ENCODE results near the gene FBXO31. TPM values are rescaled to one million over a fixed set of nuclear protein-coding genes. Genes with fewer than 3 reads are reported as not detected.
A peak's percentile ranks its signal among the peaks of the same experiment; 100 is the strongest.

Gene FBXO31
- total RNA-seq, 4 donors from 2014 or later: 39.9 to 89.3 (median 53.6) TPM

GRCh38 chr16:87404764-87405625 lies 21.4 kb upstream of the FBXO31 start:
- no peak for TF ChIP-seq CTCF (IDR thresholded peaks at IDR 0.05)
- no peak for TF ChIP-seq POLR2A (IDR thresholded peaks at IDR 0.05)
- no peak for TF ChIP-seq POLR2AphosphoS5 (IDR thresholded peaks at IDR 0.05)
- TF ChIP-seq EP300 (IDR thresholded peaks at IDR 0.05): no peak
- H3K9me3 ChIP-seq: no peaks in the 10 kb centered on the region
- peak in 1 of 2 donors; percentile 60 for DNase-seq (ENCODE audit: low spot score in 2 of 2)
- no peaks in the 10 kb centered on the region for H3K4me1 ChIP-seq
- no peak overlapping the region for H3K4me3 ChIP-seq
- H3K27me3 ChIP-seq: no peaks in the 10 kb centered on the region
- H3K36me3 ChIP-seq: peaks cover 75% of the 10 kb centered on the region
- WGBS: 87% methylated on average over 13 of the region's 19 CpGs
- H3K27ac ChIP-seq: no peak overlapping the region

GRCh38 chr16:87395181-87395842 lies 11.7 kb upstream of the FBXO31 start:
- DNase-seq (ENCODE audit: low spot score in 2 of 2): peak in 1 of 2 donors; percentile 21
- 50% methylated on average over 7 of the region's 7 CpGs for WGBS
- H3K27ac ChIP-seq: no peak overlapping the region

GRCh38 chr16:87393680-87394055 lies 10.1 kb upstream of the FBXO31 start:
- Histone ChIP-seq H3K9me3 (no peaks in the 10 kb centered on the region), H3K4me1 (peaks cover 49% of the 10 kb centered on the region), H3K4me3 (peak overlapping the region; percentile 89), H3K27me3 (no peaks in the 10 kb centered on the region), H3K36me3 (peaks cover 3% of the 10 kb centered on the region), H3K27ac (peak overlapping the region; percentile 98)
- DNase-seq (ENCODE audit: low spot score in 2 of 2): peak in 1 of 2 donors; percentile 58
- WGBS: 77% methylated on average over 6 of the region's 6 CpGs
- TF ChIP-seq EP300 (IDR thresholded peaks at IDR 0.05): no peak
- no peak for TF ChIP-seq POLR2A (IDR thresholded peaks at IDR 0.05)
- no peak for TF ChIP-seq CTCF (IDR thresholded peaks at IDR 0.05)
- TF ChIP-seq POLR2AphosphoS5 (IDR thresholded peaks at IDR 0.05): no peak

More at GRCh38 chr16:87395181-87395842, 11.7 kb upstream of the FBXO31 start:
- peaks cover 18% of the 10 kb centered on the region for H3K36me3 ChIP-seq
- H3K9me3 ChIP-seq: no peaks in the 10 kb centered on the region
- no peaks in the 10 kb centered on the region for H3K27me3 ChIP-seq
- no peak overlapping the region for H3K4me3 ChIP-seq
- no peak for TF ChIP-seq EP300 (IDR thresholded peaks at IDR 0.05)
- TF ChIP-seq CTCF (IDR thresholded peaks at IDR 0.05): no peak
- no peak for TF ChIP-seq POLR2A (IDR thresholded peaks at IDR 0.05)
- TF ChIP-seq POLR2AphosphoS5 (IDR thresholded peaks at IDR 0.05): no peak
- peaks cover 42% of the 10 kb centered on the region for H3K4me1 ChIP-seq

GRCh38 chr16:87392821-87393679 lies 9.5 kb upstream of the FBXO31 start:
- TF ChIP-seq EP300 (IDR thresholded peaks at IDR 0.05) (no peak), POLR2A (IDR thresholded peaks at IDR 0.05) (no peak), CTCF (IDR thresholded peaks at IDR 0.05) (no peak), POLR2AphosphoS5 (IDR thresholded peaks at IDR 0.05) (peak in 1 of 3 donors; percentile 8)
- Histone ChIP-seq H3K27ac (peak overlapping the region; percentile 98), H3K27me3 (no peaks in the 10 kb centered on the region), H3K4me3 (peak overlapping the region; percentile 89), H3K36me3 (no peaks in the 10 kb centered on the region), H3K4me1 (peaks cover 53% of the 10 kb centered on the region), H3K9me3 (no peaks in the 10 kb centered on the region)
- WGBS: under 1% methylated on average over 30 of the region's 53 CpGs
- DNase-seq (ENCODE audit: low spot score in 2 of 2): peak in 1 of 2 donors; percentile 88
